HepG2 (cell line): ENCODE measurements around the gene UTS2R. TPM values are rescaled to one million over a fixed set of nuclear protein-coding genes. Genes with fewer than 3 reads are reported as not detected.

Source experiments
- ARID5B ChIP-seq: IDR thresholded peaks from 2 replicates; pipeline ENCODE4 v1.4.0; 2020; ENCODE audit warnings: mild to moderate bottlenecking, missing genetic modification reagents
- ESRRA ChIP-seq: sonication (generic); formaldehyde crosslinking; IDR thresholded peaks from 2 replicates; pipeline ENCODE4 v1.5.1; 2020; ENCODE audit warnings: mild to moderate bottlenecking, low read depth, missing genetic modification reagents
- HOXD1 ChIP-seq: sonication (generic); formaldehyde crosslinking; IDR thresholded peaks from 2 replicates; pipeline ENCODE4 v1.5.0; 2020; ENCODE audit warnings: missing genetic modification reagents
- NFYC ChIP-seq: IDR thresholded peaks from 2 replicates; pipeline ENCODE4 v1.6.1; 2016; ENCODE audit warnings: missing genetic modification reagents, missing compliant biosample characterization
- NR2F6 ChIP-seq, 2 experiments: IDR thresholded peaks; 2 replicates each; pipeline ENCODE4 v1.6.1; 2016; ENCODE audit warnings: antibody characterized with exemption in 1 of 2, mild to moderate bottlenecking in 1 of 2
- ONECUT2 ChIP-seq: sonication (generic); formaldehyde crosslinking; IDR thresholded peaks from 2 replicates; pipeline ENCODE4 v1.4.0; 2020; ENCODE audit warnings: missing genetic modification reagents
- PAX8 ChIP-seq: sonication (generic); formaldehyde crosslinking; IDR thresholded peaks from 2 replicates; pipeline ENCODE4 v1.8.0; 2022; ENCODE audit warnings: mild to moderate bottlenecking, missing genetic modification reagents, borderline replicate concordance
- RERE ChIP-seq: IDR thresholded peaks from 2 replicates; pipeline ENCODE4 v1.6.1; 2016; ENCODE audit warnings: low read depth, missing genetic modification reagents, missing compliant biosample characterization
- REST ChIP-seq, 2 experiments: IDR thresholded peaks; 2 replicates each; pipeline ENCODE4 v1.6.1; 2011 to 2012; ENCODE audit warnings: low read length in 2 of 2, borderline replicate concordance in 1 of 2, low read depth in 1 of 2, mild to moderate bottlenecking in 1 of 2, moderate library complexity in 1 of 2
- TFDP2 ChIP-seq: sonication (generic); formaldehyde crosslinking; IDR thresholded peaks from 2 replicates; pipeline ENCODE4 v1.4.0; 2020; ENCODE audit warnings: missing genetic modification reagents
- ZBTB34 ChIP-seq: sonication (generic); formaldehyde crosslinking; IDR thresholded peaks from 2 replicates; pipeline ENCODE4 v1.8.0; 2022; ENCODE audit warnings: mild to moderate bottlenecking, missing genetic modification reagents
- polyA plus RNA-seq, 8 experiments: library from polyadenylated mRNA; depleted of rRNA in 3 of 8; stranded (reverse) in 7 of 8; unstranded in 1 of 8; fragments of >200 nt; fragmentation: Illumina TruSeq in 4 of 8; extraction: Trizol in 4 of 8; gene quantifications; 2 replicates each; pipeline versions ENCODE4 v1.2.1 to v1.2.3, GENCODE V29; 2011 to 2016; ENCODE audit warnings: low read depth in 4 of 8, missing spikeins in 1 of 8, mixed read lengths in 1 of 8; ENCODE audit not compliant: insufficient read depth in 1 of 8
- total RNA-seq, 5 experiments: library from RNA; depleted of rRNA; stranded (reverse); fragments of >200 nt; fragmentation: Illumina TruSeq; extraction: Trizol; gene quantifications; 2 replicates each; pipeline ENCODE4 v1.2.3, GENCODE V29; 2016; ENCODE audit warnings: low read depth in 1 of 5

The UTS2R gene
- total and polyA plus RNA-seq, 2 of the 13 experiments (the other 11 are each of a cell fraction or from before 2014, with no cell fraction given) = 0.13 to 0.15 TPM

- TF ChIP-seq NFYC (CRISPR knock-in tag) = no peak
- TF ChIP-seq ONECUT2 = peak; percentile 30; the same call in 1 of the 2 replicates
- peak; percentile 97 for TF ChIP-seq NR2F6 (IDR thresholded peaks at IDR 0.05)
- TF ChIP-seq NR2F6 (CRISPR knock-in tag; IDR thresholded peaks at IDR 0.05) = peak; percentile 99
- TF ChIP-seq HOXD1 (CRISPR knock-in tag) = peak; percentile 89
- peak; percentile 89 for TF ChIP-seq ARID5B
- no peak for TF ChIP-seq PAX8 (CRISPR knock-in tag)
- TF ChIP-seq ZBTB34 (CRISPR knock-in tag) = peak; percentile 98
- peak; percentile 96 for TF ChIP-seq ESRRA (CRISPR knock-in tag)
- peak; percentile 78 for TF ChIP-seq TFDP2 (CRISPR knock-in tag)
- no peak for TF ChIP-seq REST (IDR thresholded peaks at IDR 0.05; ENCODE audit: borderline replicate concordance in 1 of 2, low read depth in 1 of 2, low read length in 2 of 2)
- TF ChIP-seq RERE = peak; percentile 64; the same call in 1 of the 2 replicates
Measured at GRCh38 chr17:82328141-82328993, 43.2 kb upstream of the UTS2R start (continued).
